IPS DF 19.7 (cell line): ENCODE data around the gene BRPF3.

ENCODE experiments used
- DNase-seq: peaks from one replicate; pipeline ENCODE4 v3.0.0-alpha.2; 2013; ENCODE audit warnings: low read depth, low spot score

BRPF3 gene

DNA sequence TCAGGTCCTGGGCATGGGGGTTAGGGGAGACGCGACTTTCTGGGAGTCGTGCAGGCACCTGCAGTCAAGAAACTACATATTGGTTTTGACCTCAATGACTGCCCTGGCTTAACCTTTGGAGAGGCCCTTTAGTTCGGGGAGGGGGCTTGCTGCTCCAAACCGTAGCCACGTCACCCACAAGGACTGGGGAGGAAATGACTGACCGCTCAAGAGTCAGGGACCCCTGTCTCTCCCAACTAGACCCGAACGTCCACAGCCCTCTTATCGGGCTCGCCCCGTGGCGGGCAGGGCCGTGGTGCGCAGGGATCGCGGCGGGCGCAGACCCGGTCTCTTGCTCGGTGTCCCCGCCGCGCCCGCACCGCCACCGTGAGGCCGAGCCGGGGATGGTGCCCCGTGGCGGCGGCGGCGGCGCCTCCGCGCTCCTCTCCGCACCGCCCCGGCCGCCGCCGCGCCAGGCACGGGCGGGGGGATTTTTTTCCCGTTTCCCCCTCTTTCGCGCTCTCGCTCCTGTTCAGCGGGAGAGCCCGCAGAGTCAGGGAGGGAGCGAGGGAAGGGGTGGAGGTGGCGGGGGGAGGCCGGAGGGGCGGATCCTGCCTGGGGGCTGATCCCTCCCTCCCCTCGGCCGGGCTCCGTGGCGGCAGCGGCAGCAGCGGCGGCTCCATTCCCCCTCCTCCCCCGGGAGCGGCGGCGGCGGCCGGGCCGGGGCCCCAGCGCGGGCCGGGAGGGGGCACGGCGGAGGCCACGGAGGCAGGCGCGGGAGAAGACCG is at the start of gene BRPF3:
Gene BRPF3 (plus strand): TSS at position 632 of the 767 bp plus-strand sequence. CDS start 3,579 bp downstream, outside the sequence.
- peak; percentile 33 for DNase-seq

DNA sequence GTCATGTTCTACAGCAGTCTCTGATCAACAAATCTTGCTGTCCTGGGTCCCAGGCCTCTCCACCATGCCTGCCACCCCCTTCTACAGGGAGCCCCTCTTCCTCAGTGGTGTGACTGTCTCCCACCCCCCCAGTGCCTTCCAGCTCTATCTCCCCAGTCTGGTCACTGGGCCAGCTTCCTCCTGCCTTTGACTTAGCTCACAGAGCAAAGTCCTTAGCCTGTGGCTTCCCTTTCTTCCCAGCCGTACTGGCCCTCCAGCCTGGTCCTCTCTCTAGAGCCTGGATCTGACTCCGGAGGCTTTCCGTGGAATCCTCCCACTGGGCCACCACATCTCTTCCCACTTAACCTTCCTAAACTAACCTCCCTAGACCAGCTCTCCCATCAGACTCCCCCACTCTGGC is 49.2 kb upstream of the BRPF3 start:
- DNase-seq: no peak

DNA sequence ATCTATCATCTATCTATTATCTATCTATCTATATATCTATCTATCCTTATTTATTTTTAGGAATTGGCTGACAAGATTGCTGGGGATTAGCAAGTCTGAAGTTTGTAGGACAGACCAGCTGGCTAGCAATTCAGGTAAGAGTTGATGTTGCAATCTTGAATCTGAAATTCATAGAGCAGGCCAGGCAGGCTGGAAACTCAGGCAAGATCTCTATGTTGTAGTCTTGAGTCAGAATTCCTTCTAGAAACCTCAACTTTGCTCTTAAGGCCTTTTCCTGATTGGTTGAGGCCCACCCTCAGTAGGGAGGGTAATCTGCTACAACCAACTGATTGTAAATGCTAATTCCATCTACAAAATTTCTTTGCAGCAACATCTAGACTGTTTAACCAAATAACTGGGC is 47.1 kb upstream of the BRPF3 start:
- DNase-seq: no peak

DNA sequence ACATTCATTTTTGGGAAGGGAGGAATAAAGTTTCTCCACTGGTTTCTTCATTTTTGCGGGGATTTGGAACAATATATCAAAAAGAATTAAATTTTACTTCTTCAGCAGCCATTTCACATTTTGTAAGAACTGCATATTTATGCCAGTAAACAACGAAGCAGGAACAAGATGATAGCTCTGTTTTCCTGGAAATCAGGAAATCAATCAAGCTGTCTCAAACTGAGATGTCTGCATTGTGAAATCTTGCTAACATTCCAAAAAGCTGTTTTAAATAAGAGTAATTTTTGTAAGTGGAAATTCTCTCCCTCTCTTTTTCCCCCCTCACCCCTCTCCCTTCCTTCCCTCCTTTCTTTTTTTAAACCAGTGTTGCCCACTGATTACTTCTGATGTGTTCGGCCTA is 46.3 kb upstream of the BRPF3 start:
- no peak for DNase-seq

DNA sequence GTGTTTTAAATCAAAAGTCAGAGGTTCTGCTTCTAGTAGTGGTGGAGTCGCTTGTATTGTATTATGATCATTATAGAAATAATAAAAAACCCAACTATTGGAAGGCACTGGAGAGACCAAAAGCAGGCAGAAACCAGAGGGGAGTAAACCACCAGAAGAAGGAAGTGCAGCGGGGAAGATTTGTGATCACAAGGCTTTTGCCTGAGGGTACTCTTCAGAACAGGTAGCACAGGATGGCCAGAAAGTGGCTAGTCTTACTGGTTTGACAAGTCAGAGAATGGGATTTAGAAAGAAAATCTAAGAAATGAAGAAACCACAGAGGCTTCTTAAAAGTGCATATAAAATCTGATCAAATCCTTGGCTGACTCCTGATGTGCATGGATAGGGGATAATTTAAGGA is 42.3 kb upstream of the BRPF3 start:
- DNase-seq: no peak

DNA sequence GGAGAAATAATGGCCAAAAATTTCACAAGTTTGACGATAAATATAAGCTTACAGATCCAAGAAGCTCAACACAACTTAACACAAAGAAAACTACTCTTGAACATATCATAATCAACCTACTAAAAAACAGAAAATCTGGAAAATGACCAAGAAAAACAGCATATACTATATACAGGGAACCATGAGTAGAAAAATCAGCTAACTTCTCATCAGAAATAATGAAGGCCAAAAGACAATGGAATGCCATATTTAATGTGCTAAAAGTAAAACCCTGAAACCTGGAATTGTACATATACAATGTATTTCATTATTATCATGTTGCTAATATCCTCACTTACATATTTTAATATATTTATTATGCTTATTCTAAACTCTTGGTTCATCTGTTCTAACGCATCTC is 40.9 kb upstream of the BRPF3 start:
- DNase-seq: no peak

DNA sequence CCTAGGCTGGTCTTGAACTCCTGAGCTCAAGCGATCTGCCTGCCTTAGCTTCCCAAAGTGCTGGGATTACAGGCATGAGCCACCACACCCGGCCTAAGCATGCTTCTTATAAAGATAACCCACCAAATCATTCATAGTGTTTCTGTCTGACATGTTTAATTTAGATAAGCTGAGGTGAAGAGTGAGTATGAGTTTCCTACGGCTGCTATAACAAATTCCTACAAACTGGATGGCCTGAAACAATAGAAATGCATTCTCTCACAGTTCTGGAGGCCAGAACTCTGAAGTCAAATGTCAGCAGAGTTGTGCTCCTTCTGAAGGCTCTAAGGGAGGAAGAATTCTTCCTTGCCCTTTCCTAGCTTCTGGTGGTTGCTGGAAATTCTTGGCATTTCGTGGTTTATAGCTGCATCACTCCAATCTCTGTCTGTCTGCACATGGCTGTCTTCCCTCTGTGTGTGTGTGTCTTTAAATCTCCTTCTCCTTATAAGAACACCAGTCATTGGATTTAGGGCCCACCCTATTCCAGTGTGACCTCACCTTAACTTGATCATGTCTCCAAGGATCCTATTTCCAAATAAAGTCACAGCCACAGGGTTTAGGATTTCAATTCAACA is 36.3 kb upstream of the BRPF3 start:
- DNase-seq: no peak

DNA sequence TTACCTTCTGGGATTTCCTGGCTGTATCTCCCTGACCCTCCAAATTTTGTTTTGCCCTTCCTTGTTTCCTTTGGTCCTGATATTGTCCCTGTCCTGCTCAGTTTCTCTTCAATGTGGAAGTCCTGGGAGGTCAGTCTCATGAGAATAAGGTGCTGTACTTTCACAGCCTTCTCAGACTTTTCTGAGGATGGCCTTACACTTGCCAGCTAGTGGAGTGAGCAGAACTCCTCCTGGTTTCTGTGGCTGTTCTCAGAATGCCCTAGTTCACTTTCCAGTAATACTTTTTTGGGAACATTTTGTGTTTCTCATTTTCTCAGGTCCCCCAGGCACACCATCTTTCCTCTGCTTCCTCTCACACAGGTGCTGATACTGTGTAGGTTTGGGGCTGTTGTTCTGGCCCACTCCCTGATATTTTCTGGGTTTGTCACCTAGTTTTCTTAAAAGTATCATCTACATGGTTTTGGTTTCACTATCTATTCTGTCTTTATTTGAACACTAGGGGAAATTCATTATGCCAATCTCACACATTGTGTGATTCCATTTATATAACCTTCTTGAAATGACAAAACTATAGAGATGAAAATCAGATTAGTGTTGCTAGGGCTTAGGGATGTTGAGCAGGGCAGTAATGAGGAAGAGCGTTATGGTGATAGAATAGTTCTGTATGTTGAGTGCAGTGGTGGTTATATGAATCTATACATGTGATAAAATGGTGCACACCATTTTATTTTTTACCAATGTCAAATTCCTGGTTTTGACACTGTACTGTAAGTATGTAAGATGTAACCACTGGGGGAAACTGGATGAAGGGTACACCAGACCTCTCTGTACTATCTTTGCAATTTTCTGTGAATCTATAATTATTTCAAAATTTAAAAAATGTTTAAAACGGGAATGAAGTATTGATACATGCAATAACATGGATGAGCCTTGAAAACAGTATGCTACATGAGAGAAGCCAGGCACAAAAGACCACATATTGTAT is 27.2 kb upstream of the BRPF3 start:
- no peak for DNase-seq

DNA sequence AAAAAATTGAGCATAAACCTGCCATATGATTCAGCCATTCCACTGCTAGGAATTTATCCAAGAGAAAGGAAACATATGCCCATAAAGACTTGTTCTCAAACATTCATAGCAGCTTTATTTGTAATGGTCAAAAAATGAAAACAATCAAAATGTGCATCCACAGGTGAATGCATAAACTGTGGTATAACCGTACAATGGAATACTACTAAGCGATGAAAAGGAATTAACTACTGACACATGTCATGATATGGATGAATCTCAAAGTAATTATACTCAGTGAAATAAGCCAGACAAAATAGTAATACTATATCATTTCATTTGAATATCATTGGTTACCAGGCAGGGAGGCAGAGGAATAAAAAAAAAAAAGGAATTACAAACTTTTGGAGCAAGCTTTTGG is 25.8 kb upstream of the BRPF3 start:
- no peak for DNase-seq

DNA sequence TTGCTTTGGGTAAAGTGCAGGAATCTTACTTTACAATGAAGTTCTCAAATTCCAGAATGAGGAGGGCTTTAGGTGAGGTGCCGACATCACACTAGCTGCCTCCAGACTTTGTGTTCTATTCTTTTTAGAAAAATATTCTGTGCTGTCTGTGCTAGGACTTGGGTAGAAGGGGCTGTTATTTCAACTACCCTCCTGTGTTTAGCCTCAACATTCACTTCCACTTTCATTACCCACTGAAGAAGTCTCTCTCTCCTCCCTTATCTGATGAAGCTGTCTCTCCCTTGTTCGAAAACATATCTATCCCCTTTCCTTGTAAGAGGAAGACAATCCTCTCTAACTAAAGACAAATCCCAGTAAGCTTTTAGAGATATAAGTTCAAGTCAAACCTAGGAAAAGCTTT is 25.0 kb upstream of the BRPF3 start:
- DNase-seq: no peak

DNA sequence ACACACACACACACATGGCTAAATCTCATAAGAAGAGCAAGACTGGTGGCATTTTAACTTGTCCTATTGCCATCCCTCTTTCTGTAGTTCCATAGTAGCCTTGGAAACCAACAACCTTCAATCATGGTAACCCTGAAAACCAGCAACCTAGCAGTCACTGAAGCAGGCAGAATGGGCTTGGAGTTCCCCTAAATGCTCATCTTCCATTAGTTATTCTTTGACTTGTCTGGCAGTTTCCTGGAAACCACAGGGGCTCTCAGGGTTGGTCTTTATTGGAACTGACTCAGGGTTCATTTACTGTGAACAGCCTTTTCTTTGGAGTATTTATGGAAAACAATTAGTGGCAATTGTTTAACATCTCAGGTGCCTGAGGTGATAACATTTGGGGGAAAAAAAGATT is 19.4 kb upstream of the BRPF3 start:
- no peak for DNase-seq

DNA sequence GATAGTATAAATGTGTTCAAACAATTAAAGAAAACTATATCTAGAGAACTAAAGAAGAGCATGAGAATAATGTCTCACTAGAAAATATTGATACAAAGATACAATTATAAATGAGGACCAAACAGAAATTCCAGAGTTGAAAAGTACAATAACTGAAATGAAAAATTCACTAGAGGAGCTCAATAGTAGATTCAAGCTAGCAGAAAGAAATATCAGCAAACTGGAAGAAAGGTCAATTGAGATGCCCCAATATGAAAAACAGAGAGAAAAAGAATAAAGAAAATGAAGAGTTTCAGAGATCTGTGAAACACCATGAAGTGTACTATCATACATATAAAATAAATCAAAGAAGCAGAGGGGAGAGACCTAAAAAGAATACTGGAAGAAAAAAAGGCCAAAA is 18.0 kb upstream of the BRPF3 start:
- no peak for DNase-seq

DNA sequence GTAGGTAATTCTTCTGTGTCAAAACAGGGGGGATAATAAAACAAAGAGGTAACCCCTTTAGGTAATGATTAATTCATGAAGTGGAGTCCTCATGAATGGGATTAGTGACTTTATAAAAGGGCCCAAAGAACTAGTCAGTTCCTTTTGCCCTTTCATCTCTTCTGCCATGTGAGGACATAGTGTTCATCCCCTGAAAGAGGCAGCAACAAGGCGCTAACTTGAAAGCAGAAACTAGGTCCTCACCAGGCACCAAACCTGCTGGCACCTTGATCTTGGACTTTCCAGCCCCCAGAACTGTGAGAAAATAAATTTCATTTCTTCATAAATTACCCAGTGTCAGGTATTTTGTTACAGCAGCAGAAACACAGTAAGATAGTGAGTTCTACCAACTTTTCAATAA is 16.4 kb upstream of the BRPF3 start:
- no peak for DNase-seq

DNA sequence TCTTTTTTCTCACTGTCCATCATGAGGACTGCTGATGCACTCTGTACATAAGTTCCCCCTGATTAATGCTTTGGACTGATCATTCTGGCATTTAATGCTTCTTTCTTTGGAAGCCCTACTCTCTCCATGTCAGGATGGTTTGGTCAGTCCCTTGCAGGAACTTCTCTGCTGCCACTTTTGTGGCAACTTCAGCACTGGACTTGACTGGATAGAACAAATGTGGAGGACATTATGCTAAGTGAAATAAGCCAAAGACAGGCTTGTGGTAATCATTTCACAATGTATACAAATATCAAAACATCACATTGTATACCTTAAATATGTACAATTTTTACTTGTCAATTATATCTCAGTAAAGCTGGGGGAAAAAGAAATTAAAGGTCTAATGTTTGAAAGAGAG is 12.2 kb upstream of the BRPF3 start:
- no peak for DNase-seq

DNA sequence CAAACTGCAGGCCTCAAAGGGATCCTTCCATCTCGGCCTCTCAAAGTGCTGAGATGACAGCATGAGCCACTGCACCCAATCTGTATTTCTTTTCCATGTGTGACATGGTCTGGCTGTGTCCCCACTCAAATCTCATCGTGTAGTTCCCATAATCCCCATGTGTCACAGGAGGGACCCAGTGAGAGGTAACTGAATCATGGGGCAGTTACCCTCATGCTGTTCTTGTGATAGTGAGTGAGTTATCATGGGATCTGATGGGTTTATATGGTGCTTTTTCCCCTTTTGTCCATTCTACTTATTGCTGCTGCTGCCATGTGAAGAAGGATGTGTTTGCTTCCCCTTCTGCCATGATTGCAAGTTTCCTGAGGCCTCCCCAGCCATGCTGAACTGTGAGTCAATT is 10.3 kb upstream of the BRPF3 start:
- no peak for DNase-seq

DNA sequence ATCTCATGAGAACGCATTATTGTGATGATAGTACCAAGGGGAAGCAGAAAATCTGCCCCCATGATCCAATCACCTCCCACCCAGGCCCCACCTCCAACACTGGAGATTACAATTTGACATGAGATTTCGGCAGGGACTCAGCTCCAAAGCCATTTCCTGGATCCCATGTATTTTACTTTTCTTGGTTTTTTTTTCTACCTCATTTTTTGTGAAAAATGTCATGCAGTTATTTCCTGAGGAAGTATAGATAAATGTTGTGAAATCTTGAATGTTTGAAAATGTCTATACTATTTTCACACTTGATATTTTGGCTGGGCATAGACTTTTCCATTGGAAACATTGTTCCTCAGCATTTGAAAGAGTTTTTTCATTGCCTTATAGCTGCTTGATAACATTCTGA is 9.1 kb upstream of the BRPF3 start:
- no peak for DNase-seq

DNA sequence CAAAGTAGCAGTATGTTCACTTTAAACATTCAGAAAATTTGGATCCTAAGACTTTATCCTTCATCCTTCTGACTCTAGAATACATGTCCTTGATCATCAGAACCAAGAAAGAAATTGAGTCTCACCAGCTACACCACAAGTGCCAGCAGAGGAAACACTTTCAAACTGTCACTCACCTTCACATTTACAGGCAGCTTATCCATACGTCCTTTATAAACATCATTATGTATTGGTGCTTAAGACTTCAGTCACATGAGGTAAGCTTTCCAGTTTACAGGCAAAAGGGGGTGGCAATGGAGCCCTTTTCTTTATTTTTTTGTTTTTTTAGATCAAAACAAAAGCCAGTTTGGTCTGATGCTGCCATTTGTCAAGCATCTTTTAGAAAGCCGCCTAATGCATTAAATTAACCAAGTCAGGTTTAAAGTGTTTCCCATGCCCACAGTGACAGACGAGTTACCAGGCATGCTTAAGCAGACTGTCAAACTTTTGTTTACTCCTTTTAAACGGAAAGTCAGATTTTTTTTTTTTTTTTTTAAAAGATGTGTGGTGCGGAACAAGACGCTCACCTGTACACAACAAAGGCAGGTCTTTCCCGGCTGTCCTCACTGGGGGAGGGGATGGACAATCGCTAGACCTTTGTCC is 952 bp upstream of the BRPF3 start:
- DNase-seq: no peak

DNA sequence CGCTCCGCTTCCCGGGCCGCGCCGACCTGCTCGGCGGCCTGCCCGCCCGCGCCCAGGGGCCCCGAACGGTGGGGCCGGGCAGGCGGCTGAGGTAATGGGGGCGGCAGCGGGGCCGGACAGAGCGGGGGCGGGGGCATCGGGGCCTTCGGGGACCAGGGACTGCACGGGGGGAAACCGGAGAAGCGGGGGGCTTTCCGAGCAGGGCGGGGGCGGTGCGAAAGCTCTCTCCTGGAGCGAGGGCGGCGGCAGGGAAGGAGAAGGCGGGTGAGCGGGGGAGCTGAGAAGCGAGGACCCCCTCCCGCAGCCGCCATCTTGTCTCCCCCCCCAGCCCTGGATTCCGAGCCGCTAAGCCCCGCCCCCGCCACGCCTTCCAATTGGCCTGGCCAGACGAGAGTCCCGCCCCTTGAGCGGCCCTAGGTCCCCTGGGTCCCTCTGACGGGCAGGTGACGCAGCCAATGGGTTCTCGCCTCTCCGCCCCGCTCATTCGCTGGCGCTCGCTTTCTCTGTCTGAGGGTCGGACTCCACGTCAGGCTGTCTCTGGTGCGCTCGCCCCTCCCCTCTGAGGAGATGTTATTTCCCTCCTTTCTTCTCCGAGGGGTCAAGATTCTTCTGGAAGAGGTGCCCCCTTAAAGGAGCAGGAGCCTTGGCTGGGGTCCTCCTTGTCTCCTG is 470 bp downstream of the BRPF3 start:
- peak; percentile 80 for DNase-seq

DNA sequence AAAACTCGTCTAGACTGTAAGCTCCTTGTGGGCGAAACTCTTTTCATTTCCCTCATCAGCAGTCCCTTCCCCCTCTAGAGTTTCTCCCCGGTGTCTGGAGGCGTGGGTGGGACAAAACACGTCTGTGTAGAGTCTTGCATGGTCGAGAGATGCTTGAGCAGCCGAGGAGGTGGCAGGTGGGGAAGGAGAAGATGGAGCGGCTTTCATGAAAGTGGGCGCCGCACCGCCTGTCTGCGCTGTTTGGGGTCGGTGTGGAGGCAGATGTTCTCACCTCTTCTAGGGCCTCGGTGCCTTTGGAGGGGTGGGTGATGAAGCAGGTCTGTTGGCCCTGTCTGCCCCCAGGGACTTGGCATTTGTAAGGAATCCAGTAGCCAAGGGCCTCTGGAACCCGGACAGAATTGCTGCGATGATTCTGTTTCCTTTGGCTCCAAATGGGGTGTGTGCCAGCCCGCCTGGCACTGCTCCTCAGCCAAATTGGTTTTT is 1.2 kb downstream of the BRPF3 start:
- DNase-seq: no peak

DNA sequence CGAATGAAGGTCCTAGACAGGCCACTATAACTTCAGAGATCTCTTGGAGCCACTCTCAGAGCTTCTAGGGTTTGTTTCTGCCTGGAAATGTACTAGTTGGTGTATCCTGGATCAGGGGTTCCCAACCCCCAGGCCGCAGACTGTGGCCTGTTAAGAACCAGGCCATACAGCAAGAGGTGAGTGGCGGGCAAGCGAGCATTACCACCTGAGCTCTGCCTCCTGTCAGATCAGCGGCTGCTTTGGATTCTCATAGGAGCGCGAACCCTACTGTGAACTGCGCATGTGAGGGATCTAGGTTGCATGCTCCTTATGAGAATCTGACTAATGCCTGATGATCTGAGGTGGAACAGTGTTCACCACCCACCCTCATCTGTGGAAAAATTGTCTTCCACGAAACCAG is 2.4 kb downstream of the BRPF3 start:
- no peak for DNase-seq
